GM21447 (cell line): Measurements from ENCODE around the gene PHYKPL.

ENCODE experiments used
- ATAC-seq: cut with Tn5 transposase; IDR thresholded peaks from one replicate; pipeline ENCODE4 v1.9.1; 2021; ENCODE audit not compliant: unreplicated experiment

PHYKPL gene

DNA sequence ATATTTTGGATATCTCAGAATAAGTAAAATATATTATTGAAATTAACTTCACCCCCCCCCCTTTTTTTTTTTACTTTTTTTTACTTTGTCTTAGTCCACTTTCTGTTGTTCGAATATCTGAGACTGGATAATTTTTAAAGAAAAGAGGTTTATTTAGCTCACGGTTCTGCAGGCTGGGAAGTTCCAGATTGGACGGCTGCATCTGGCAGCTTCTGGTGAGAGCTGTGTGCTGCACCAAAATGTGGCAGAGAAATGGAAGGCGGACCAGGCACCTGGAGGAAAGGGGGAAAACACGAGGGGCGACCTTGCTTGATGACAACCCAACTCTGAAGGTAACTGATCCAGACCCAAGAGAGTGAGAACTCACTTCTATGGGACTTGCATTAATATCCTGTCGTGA is 39.8 kb downstream of the PHYKPL start:
- ATAC-seq = no peak

DNA sequence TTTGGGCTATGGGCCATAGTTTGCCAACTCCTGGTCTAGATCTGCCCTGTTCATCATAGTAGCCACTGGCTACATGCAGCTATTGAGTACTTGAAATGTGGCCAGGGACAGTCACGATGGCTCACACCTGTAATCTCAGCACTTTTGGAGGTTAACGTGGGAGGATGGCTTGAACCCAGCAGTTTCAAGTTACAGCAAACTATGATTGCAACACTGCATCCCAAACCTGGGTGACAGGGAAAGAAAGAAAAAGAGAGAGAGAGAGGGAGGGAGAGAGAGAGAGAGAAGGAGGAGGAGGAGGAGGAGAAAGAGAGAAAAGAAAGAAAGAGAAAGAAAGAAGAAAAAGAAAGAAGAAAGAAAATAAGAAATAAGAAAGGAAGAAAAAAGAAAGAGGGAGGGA is 40.4 kb downstream of the PHYKPL start:
- no peak for ATAC-seq

DNA sequence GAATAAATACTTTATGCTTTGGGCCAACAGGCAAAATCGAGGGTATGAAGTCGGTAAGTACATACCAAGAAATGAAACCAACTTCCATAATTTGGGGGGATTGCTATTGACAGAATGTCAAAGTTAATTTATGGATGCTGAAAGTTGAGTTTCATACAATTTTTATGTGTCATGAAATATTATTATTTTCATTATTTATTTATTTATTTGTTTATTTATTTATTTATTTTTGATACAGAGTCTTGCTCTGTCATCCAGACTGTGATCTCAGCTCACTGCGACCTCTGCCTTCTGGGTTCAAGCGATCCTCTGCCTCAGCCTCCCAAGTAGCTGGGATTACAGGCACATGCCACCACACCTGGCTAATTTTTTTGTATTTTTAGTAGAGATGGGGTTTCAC is 40.9 kb downstream of the PHYKPL start:
- no peak for ATAC-seq

DNA sequence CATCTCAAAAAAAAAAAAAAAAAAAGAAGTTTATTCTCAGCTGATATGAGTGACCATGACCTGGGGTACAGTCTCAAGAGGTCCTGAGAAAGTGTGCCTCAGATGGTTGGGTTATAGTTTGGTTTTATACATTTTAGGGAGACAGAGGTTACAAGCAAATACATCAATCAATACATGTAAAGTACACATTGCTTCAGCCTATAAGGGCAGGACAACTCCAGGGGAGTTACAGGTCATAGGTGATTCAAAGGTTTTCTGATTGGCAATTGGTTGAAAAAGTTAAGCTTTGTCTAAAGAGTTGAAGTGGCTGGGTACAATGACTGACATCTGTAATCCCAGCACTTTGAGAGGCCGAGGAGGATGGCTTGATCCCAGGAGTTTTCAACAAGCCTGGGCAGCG is 43.2 kb downstream of the PHYKPL start:
- no peak for ATAC-seq

DNA sequence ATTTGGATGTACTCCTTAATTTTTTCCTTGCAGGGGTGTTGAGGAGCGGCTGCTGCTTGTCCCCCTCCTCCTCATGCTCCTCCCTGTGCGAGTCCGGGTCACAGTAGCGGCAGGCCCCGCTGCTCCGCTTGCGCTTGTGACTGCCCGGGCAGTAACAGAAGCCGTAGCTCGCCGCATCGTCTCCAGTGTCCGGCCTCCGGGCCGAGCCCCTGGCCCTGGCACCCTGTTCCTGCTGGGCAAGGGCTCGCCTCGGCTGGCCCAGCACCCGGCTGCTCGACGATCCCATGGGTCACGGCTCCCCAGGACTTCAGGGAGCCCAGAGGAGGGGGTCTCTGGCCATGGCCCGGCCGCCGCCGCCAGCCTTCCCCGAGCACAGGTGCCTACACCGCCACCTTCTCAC is 45.6 kb downstream of the PHYKPL start, which contains the start of gene GMCL2:
GMCL2 (minus strand) TSS at position 358 of the 400 bp plus-strand sequence; CDS start at position 286, 72 bp downstream.
- no peak for ATAC-seq

GRCh38 chr5:178186427-178186826 is 46.2 kb downstream of the PHYKPL start:
- no peak for ATAC-seq

DNA sequence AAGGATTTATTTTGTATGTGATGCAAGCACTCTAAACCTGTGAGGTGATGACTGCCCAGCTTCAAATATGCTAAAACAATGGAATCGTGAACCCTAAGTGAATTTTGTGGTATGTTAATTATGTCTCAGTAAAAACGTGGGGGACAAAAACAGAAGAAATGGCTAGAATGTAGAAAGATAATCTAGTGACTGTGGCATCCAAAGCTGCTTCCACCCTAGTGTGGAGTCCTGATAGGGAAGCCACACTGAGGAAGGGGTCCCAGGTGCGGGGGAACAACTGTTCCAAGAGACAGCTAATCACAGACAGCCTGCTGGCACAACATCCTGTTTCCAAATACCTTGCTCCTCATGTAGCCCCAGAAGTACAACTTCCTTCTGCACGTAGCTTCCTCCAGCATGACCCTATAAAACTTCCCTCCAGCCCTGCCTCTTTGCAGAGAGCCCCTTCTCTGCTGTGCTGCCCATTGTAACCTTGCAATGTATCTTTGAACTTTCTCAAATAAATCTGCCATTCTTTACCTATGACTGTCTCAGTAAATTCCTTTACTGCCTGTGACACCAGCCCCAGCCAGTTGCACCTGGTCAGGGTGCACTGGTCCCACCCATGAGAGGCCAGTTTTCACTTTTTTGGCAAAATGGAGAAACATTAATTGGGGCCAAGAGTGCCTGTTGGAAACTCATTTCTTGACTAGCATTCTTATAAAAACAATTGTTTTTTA is 50.3 kb downstream of the PHYKPL start:
- ATAC-seq = no peak

DNA sequence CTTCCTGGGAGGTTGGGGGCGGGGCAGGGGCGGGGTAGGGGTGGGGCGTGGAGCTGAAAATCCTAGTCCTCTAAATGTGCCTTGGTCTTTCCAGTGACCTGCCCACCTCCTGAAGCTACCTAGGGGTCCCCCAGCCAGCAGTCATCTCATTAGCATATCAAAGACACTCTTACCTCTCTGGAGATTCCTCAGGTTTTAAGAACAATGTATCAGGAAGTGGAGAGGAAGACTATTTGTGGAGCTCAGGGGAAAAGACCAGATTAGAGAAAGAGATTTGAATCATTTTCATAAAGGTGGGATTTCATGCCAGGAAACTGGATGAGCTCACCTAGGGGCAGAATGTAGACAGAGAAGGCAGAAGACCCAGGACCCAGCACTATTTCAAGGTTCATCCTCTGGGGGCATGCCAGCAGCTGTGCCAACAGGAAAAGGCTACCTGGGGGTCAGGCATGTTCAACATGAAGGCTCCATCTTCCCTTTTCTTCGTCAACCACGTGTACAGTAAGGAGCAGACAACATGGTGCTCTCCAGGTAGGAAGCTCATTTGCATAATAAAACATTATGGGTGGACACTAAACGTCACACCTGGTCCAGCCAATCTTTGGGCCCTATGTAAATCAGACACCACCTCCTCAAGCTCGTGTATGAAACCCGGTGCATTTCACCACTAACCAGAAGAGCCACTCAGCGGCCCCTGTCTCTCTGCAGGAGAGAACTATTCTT is 52.3 kb downstream of the PHYKPL start:
- ATAC-seq = no peak

- ATAC-seq = no peak
These were observed 55.0 kb downstream of the PHYKPL start for GRCh38 chr5:178177569-178177968.

GRCh38 chr5:178176791-178177190 is 55.8 kb downstream of the PHYKPL start:
- ATAC-seq = no peak

- no peak for ATAC-seq
These were observed 58.1 kb downstream of the PHYKPL start for GRCh38 chr5:178174456-178174855.

GRCh38 chr5:178170455-178170854 is 62.1 kb downstream of the PHYKPL start:
- no peak for ATAC-seq

DNA sequence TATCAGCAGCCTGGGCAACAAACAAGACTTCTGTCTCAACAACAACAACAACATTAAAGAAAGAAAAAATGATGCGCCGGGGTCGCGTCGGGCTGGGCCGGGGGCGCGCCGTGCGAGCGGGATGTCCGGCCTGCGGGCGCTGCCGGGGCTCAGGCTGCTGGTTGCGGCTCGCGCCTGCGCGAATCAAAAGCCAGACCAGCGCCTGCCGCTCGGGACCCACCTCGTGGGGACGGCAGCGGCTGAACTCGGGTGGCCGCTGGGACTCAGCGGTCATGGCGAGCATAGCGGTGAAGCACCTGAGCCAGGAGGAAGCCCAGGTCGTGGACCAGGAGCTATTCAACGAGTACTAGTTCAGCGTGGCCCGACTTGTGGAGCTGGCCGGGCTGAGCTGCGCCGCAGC is 67.0 kb downstream of the PHYKPL start:
- ATAC-seq = no peak

- peak; percentile 91 for ATAC-seq
These were observed 68.5 kb downstream of the PHYKPL start for GRCh38 chr5:178163772-178164735.

DNA sequence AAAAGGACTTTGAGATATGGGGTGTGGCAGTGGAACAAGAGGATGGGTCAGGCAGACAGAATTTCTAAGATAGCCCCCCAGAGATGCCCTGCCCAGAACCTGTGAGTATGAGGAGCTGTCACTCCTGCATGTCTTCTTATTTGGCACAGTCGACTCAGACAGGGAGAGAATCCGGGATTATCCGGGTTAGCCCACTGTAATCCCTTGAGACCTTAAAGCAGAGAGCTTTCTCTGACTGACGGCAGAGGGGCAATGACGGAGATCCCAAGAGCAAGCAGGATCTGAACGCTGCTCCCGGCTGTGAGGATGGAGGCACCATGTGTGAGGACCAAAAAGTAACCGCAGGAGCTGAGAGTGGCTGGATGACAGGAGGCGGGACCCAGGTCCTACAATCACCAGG is 70.1 kb downstream of the PHYKPL start:
- ATAC-seq = no peak

DNA sequence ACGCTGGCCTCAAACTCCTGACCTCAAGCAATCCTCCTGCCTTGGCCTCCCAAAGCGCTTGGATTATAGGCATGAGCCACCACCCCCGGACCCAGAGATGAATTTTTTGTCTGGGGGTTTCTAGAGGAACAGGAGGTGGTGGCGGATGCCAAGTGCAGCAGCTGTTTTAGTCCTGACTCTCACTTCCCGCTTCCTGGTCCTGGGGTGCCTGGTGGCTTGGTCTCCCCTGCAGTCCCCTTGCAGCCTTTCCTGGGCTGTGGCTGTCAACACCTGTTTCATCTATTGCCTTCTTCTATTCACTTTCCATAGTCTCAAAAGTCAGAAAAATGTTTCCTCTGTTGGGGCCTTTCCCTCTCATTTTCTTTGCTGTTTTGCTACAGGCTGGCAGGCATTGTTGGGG is 72.4 kb downstream of the PHYKPL start:
- ATAC-seq = no peak
